KMS-11 (cell line): ENCODE measurements around the gene C1QB.

Experiments used
- H2AFZ ChIP-seq: fragments of 200-600 bp; sonication (generic); 2 replicates; pipeline ENCODE4 v1.6.1; 2016; ENCODE audit warnings: antibody characterized with exemption, mixed run types, low read depth
- H3K27ac ChIP-seq: fragments of 200-600 bp; sonication (generic); 2 replicates; pipeline ENCODE4 v1.6.1; 2016; ENCODE audit warnings: mild to moderate bottlenecking, mixed run types
- H3K27me3 ChIP-seq: fragments of 200-600 bp; sonication (generic); 2 replicates; pipeline ENCODE4 v1.6.1; 2017; ENCODE audit warnings: mild to moderate bottlenecking, low read depth, mixed run types, moderate library complexity; ENCODE audit not compliant: insufficient read depth
- H3K36me3 ChIP-seq: fragments of 200-600 bp; sonication (generic); 2 replicates; pipeline ENCODE4 v1.6.1; 2017; ENCODE audit warnings: mild to moderate bottlenecking, mixed run types; ENCODE audit not compliant: insufficient read depth
- H3K4me1 ChIP-seq: fragments of 200-600 bp; sonication (generic); 2 replicates; pipeline ENCODE4 v1.6.1; 2016; ENCODE audit warnings: mild to moderate bottlenecking, low read depth, mixed run types; ENCODE audit not compliant: poor library complexity, severe bottlenecking
- H3K4me2 ChIP-seq: fragments of 200-600 bp; sonication (generic); 2 replicates; pipeline ENCODE4 v1.7.0; 2016; ENCODE audit warnings: mild to moderate bottlenecking, mixed run types
- H3K4me3 ChIP-seq: fragments of 200-600 bp; sonication (generic); IDR thresholded peaks from 2 replicates; pipeline ENCODE4 v1.6.1; 2017; ENCODE audit warnings: low read depth, low read length, mixed read lengths; ENCODE audit not compliant: insufficient read depth
- H3K79me2 ChIP-seq: fragments of 200-600 bp; sonication (generic); 2 replicates; pipeline ENCODE4 v1.6.1; 2016; ENCODE audit warnings: low read depth, mixed run types; ENCODE audit not compliant: insufficient read depth
- H3K9ac ChIP-seq: fragments of 200-600 bp; sonication (generic); 2 replicates; pipeline ENCODE4 v1.6.1; 2016; ENCODE audit warnings: mild to moderate bottlenecking, mixed run types
- H4K20me1 ChIP-seq: fragments of 200-600 bp; sonication (generic); 2 replicates; pipeline ENCODE4 v1.6.1; 2016; ENCODE audit warnings: mild to moderate bottlenecking, mixed run types; ENCODE audit not compliant: insufficient read depth
- TF ChIP-seq, protein P1 (sequence below): fragments of 200-600 bp; sonication (generic); conservative IDR thresholded peaks from 2 replicates; pipeline ENCODE4 v1.6.1; 2017; ENCODE audit warnings: low read depth, mild to moderate bottlenecking, antibody characterized with exemption, low read length, moderate library complexity, mixed read lengths

C1QB gene

DNA sequence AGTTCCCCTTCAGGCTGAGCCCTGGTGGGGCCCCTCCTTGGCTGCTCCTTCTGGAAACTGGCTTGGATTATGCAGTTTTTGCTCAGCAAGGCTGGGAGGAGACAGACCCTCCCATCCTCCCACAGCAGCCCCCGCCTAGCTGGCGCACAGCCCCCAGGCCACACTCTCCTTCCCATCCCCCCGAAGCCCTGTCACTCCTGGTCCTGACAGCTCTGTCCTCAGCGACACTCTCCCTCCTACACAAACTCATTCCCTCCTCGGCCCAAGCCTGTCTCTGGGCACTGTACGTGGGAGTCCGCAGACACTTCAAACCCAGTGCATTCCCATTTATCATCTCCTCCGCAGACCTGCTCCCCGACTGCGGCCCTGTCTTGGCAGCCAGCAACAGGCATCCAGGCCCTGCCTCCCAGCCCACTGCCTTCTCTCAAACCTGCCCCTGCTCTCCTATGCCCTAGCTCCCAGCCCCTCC is 32.6 kb downstream of the C1QB start:
- Histone ChIP-seq H3K27ac (no peak overlapping the region), H3K9ac (no peak overlapping the region), H4K20me1 (no peaks in the 10 kb centered on the region), H3K79me2 (no peaks in the 10 kb centered on the region), H3K4me1 (no peaks in the 10 kb centered on the region), H3K4me3 (no peak overlapping the region), H3K4me2 (no peak overlapping the region), H3K27me3 (peaks cover 77% of the 10 kb centered on the region), H2AFZ (no peak overlapping the region), H3K36me3 (no peaks in the 10 kb centered on the region)
- TF ChIP-seq, protein P1, sequence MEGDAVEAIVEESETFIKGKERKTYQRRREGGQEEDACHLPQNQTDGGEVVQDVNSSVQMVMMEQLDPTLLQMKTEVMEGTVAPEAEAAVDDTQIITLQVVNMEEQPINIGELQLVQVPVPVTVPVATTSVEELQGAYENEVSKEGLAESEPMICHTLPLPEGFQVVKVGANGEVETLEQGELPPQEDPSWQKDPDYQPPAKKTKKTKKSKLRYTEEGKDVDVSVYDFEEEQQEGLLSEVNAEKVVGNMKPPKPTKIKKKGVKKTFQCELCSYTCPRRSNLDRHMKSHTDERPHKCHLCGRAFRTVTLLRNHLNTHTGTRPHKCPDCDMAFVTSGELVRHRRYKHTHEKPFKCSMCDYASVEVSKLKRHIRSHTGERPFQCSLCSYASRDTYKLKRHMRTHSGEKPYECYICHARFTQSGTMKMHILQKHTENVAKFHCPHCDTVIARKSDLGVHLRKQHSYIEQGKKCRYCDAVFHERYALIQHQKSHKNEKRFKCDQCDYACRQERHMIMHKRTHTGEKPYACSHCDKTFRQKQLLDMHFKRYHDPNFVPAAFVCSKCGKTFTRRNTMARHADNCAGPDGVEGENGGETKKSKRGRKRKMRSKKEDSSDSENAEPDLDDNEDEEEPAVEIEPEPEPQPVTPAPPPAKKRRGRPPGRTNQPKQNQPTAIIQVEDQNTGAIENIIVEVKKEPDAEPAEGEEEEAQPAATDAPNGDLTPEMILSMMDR, result no peak

- H3K79me2 ChIP-seq, result no peaks in the 10 kb centered on the region
- TF ChIP-seq, protein P1, result no peak
- no peak overlapping the region for H2AFZ ChIP-seq
- H3K27me3 ChIP-seq, result peaks cover 71% of the 10 kb centered on the region
- H3K27ac ChIP-seq, result no peak overlapping the region
- H3K4me2 ChIP-seq, result no peak overlapping the region
- no peak overlapping the region for H3K4me3 ChIP-seq
- H3K36me3 ChIP-seq, result no peaks in the 10 kb centered on the region
- no peaks in the 10 kb centered on the region for H3K4me1 ChIP-seq
- no peak overlapping the region for H3K9ac ChIP-seq
- H4K20me1 ChIP-seq, result no peaks in the 10 kb centered on the region
These were observed 34.2 kb downstream of the C1QB start for GRCh38 chr1:22687191-22687590.

DNA sequence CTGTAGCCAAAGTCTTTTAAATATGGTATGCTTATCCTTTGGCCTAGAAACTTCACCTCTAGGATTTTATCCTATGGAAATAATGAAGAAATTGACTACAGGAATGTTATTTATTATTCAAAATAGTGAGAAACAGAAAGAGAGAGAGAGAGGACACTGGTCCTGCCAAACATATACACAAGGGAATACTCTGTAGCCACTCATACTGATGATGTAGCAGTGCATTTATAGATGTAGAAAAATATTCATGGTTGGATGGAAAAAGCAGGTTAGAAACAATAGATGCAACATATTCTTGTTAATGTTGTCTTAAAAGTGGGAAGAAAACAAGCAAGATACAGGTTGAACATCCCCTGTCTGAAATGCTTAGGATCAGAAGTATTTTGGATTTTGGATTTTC is 35.4 kb downstream of the C1QB start:
- Histone ChIP-seq H3K9ac (no peak overlapping the region), H3K36me3 (no peaks in the 10 kb centered on the region), H3K4me2 (no peak overlapping the region), H3K79me2 (no peaks in the 10 kb centered on the region), H3K27me3 (peaks cover 61% of the 10 kb centered on the region), H4K20me1 (no peaks in the 10 kb centered on the region), H3K4me3 (no peak overlapping the region), H3K4me1 (no peaks in the 10 kb centered on the region), H2AFZ (no peak overlapping the region), H3K27ac (no peak overlapping the region)
- TF ChIP-seq, protein P1, result no peak

DNA sequence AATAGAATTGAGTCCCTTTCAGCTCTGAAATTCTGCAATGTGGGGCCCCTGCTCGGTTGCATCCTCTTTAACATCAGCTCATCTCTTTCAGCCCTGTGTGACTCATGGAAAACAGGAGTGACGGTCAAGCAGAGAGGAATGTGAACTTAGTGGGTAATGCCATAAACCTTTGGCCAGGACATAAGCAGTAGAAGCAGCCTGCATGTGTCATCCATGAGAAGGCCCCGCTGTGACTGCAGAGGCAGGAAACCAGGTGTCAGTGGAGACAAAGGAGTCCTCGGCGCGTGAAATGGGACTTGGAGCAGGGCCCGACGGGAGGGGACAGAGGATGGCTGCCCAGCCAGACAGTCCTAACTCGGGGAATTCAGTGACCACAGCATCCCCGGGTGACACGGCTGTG is 36.5 kb downstream of the C1QB start:
- Histone ChIP-seq H3K9ac (no peak overlapping the region), H3K36me3 (no peaks in the 10 kb centered on the region), H3K4me2 (no peak overlapping the region), H4K20me1 (no peaks in the 10 kb centered on the region), H3K4me1 (no peaks in the 10 kb centered on the region), H3K27me3 (peaks cover 53% of the 10 kb centered on the region), H3K27ac (no peak overlapping the region), H3K79me2 (no peaks in the 10 kb centered on the region), H2AFZ (no peak overlapping the region), H3K4me3 (no peak overlapping the region)
- TF ChIP-seq, protein P1, result no peak
